Activated CD4-positive, alpha-beta memory T cell treated with anti-CD3 and anti-CD28 coated beads for 36 hours (primary cell): Measurements from ENCODE around the gene IFNG-AS1. TPM values are rescaled to one million over a fixed set of nuclear protein-coding genes. Genes with fewer than 3 reads are reported as not detected.

Experiments used
- CTCF ChIA-PET: fragments of 350-600 bp; sonication (Branson Sonifier 250); formaldehyde crosslinking; loops from one replicate; lab custom pipeline; 2021; ENCODE audit warnings: antibody characterized with exemption, inconsistent platforms; lab: Charles Lee
- POLR2A ChIA-PET: fragments of 350-600 bp; sonication (Branson Sonifier 250); formaldehyde crosslinking; loops from one replicate; lab custom pipeline; 2021; ENCODE audit warnings: antibody characterized with exemption; lab: Charles Lee
- DNase-seq: peaks from one replicate; pipeline ENCODE4 v3.0.0-alpha.2; 2020
- H3K27ac Mint-ChIP-seq: one replicate; pipeline ENCODE4 v1.8.0; 2021; ENCODE audit warnings: mixed read lengths
- H3K27me3 Mint-ChIP-seq: one replicate; pipeline ENCODE4 v1.8.0; 2021; ENCODE audit warnings: mixed read lengths
- H3K36me3 Mint-ChIP-seq: one replicate; pipeline ENCODE4 v1.8.0; 2021; ENCODE audit warnings: mixed read lengths
- H3K4me1 Mint-ChIP-seq: one replicate; pipeline ENCODE4 v1.8.0; 2021; ENCODE audit warnings: low read depth, mixed read lengths
- H3K4me3 Mint-ChIP-seq: one replicate; pipeline ENCODE4 v1.8.0; 2021; ENCODE audit warnings: mild to moderate bottlenecking, mixed read lengths
- H3K9me3 Mint-ChIP-seq: one replicate; pipeline ENCODE4 v1.8.0; 2021; ENCODE audit warnings: mixed read lengths
- intact Hi-C: fragments of 100-400 bp; cut with micrococcal nuclease; formaldehyde crosslinking; loops from one replicate; pipeline ENCODE4 v1.15.1; 2023
- total RNA-seq, 2 experiments: library from RNA; stranded (reverse); gene quantifications; one replicate each; pipeline ENCODE4 v1.2.3, GENCODE V29; 2021

Gene IFNG-AS1
- total RNA-seq, 2 experiments from 2014 or later, result 0.48 to 1.1 TPM

DNA sequence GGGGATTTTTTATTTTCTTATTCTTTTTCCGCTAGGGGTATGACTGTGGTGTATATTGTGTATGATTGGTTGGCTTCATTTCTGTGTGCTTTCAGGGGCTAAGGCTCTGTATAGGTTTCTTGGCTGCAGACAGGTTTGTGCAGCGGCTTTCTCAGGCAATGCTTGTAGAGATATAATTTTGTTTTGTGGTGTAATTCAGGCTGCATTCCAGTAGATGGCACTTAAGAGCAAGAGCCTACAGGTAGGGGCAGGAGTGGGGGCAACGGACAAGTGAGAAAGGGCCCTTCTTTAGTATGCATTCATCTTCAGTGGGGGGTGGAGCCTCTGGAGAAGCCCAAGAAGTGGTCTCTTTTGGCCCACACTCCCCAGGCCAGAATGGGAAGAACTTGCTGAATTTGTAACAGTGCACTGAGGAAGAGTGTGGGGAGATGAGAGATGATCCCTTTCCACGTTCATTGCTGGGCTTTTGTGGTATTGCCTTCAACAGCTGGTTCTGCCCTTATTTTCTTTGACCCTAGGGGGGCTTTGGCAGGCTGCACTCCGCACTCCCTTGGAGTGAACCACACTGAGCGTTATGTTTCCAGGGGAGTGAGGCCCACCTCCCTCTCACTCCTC is 78.6 kb downstream of the IFNG-AS1 start:
- Mint-ChIP-seq H3K9me3 (peaks cover 17% of the 10 kb centered on the region), H3K27me3 (no peaks in the 10 kb centered on the region), H3K4me1 (peaks cover 11% of the 10 kb centered on the region), H3K36me3 (peaks cover 15% of the 10 kb centered on the region), H3K4me3 (no peak overlapping the region), H3K27ac (peak overlapping the region; percentile 60)
- ChIA-PET POLR2A (no interaction called here), CTCF (interaction anchor here (0.6 to 2.3 kb wide), 9 partner anchors 8 to 387 kb away, joined by 3 to 11 read pairs (median 4); partner anchors contain the start of gene IFNG)
- no peak for DNase-seq
- intact Hi-C loops, result no loop called here

GRCh38 chr12:68069275-68069674 is 80.0 kb downstream of the IFNG-AS1 start:
- H3K9me3 Mint-ChIP-seq, result peaks cover 17% of the 10 kb centered on the region
- H3K27ac Mint-ChIP-seq, result no peak overlapping the region
- ChIA-PET CTCF (interaction anchor here (1.1 to 2.3 kb wide), 5 partner anchors 8 to 90 kb away, joined by 3 to 11 read pairs (median 6); partner anchors contain the start of gene IFNG), POLR2A (no interaction called here)
- no peak for DNase-seq
- intact Hi-C loops, result no loop called here
- H3K4me3 Mint-ChIP-seq, result no peak overlapping the region
- peaks cover 11% of the 10 kb centered on the region for H3K4me1 Mint-ChIP-seq
- H3K27me3 Mint-ChIP-seq, result no peaks in the 10 kb centered on the region
- H3K36me3 Mint-ChIP-seq, result peaks cover 15% of the 10 kb centered on the region

Other genes with a start within 250 kb of the IFNG-AS1 start
- gene IFNG, start 170.3 kb downstream of the IFNG-AS1 start, total RNA-seq, result 100 to 1,000 TPM; 535 to 546 TPM
- gene IL26, start 236.4 kb downstream of the IFNG-AS1 start, total RNA-seq, result 1 to 10 TPM; 2.0 to 2.1 TPM